Kidney (tissue), 22 donors: ENCODE results near the gene LMO3. TPM values are rescaled to one million over a fixed set of nuclear protein-coding genes. Genes with fewer than 3 reads are reported as not detected.

Source experiments
- DNase-seq, 5 donors: peaks; one replicate each; pipeline ENCODE4 v3.0.0-alpha.2; 2013 to 2020
- FAIRE-seq: peaks from 2 replicates; lab custom pipeline; 2012; peaks lifted over from hg19 to GRCh38; lab: Jason Lieb, UNC
- H3K27ac ChIP-seq, 2 donors: one replicate each; pipeline ENCODE4 v1.7.0; 2013; ENCODE audit warnings: low read depth in 2 of 2, low read length in 2 of 2, inconsistent platforms in 1 of 2
- H3K27me3 ChIP-seq: one replicate; pipeline ENCODE4 v1.7.1; 2013; ENCODE audit warnings: low read length, inconsistent platforms; ENCODE audit not compliant: control insufficient read depth, insufficient read depth
- H3K36me3 ChIP-seq, 3 donors: one replicate each; pipeline versions ENCODE4 v1.7.0 to v1.7.1; 2013; ENCODE audit warnings: low read length in 3 of 3, control low read depth in 1 of 3, inconsistent platforms in 1 of 3; ENCODE audit not compliant: insufficient read depth in 3 of 3, control insufficient read depth in 2 of 3
- H3K4me1 ChIP-seq, 3 donors: one replicate each; pipeline versions ENCODE4 v1.7.0 to v1.7.1; 2013; ENCODE audit warnings: low read length in 3 of 3, inconsistent platforms in 1 of 3, low read depth in 1 of 3; ENCODE audit not compliant: control insufficient read depth in 2 of 3, insufficient read depth in 2 of 3
- H3K4me3 ChIP-seq, 3 donors: one replicate each; pipeline versions ENCODE4 v1.7.0 to v1.8.1; 2013; ENCODE audit warnings: low read length in 3 of 3, control low read depth in 1 of 3, inconsistent platforms in 1 of 3
- H3K9ac ChIP-seq, 3 donors: one replicate each; pipeline versions ENCODE4 v1.7.0 to v1.7.1; 2013; ENCODE audit warnings: low read length in 3 of 3, control low read depth in 1 of 3, inconsistent platforms in 1 of 3
- H3K9me3 ChIP-seq, 3 donors: one replicate each; pipeline versions ENCODE4 v1.7.0 to v1.7.1; 2013; ENCODE audit warnings: low read length in 3 of 3, control low read depth in 1 of 3, inconsistent platforms in 1 of 3; ENCODE audit not compliant: control insufficient read depth in 2 of 3, insufficient read depth in 1 of 3
- CTCF ChIP-seq: IDR thresholded peaks from 3 replicates; pipeline ENCODE4 v1.5.1; 2012; ENCODE audit warnings: mild to moderate bottlenecking, moderate library complexity, borderline replicate concordance; ENCODE audit not compliant: insufficient read depth; ENCODE audit errors: extremely low read depth
- intact Hi-C: fragments of 100-400 bp; cut with DNase I; formaldehyde crosslinking; loops from one replicate; pipeline ENCODE4 v1.11.1; 2022
- long read RNA-seq, 10 donors: library from polyadenylated mRNA in 1 of 10; unstranded in 1 of 10; transcript quantifications; one replicate each; pipeline ENCODE4 v2.0.0 and lab custom pipeline, GENCODE V29; 2021 to 2026
- polyA plus RNA-seq: library from polyadenylated mRNA; stranded (reverse); fragments of 350-450 nt; fragmentation: Illumina TruSeq; extraction: RNeasy Lipid Tissue Mini Kit (QIAGEN cat#74804); gene quantifications from one replicate; pipeline ENCODE4 v1.2.3, GENCODE V29; 2014; ENCODE audit warnings: low read depth, low replicate concordance; ENCODE audit not compliant: insufficient read depth
- total RNA-seq: library from RNA; stranded (reverse); fragmentation: NEBNext Ultra II Directional; extraction: Animal tissue kit (Norgen Biotek cat#: 25700); gene quantifications from one replicate; pipeline ENCODE4 v1.2.1, GENCODE V29; 2021
- donor health status: control.
- donor health status: control.
- donor health status: control.
- donor health status: control.
- donor health status: control.
- donor health status: DM: yes; HTN: yes; CAD: no.
- donor health status: Normal renal cell carcinoma (clear cell type).

Gene LMO3
- total RNA-seq (3.7 TPM), polyA plus RNA-seq (4.6 TPM)
- long read RNA-seq, donor 1: 0 reads
- long read RNA-seq, donor 2: 0 reads
- long read RNA-seq, donor 3, partial matches to known transcripts: 0 of 1 reads
- long read RNA-seq, donor 3, other reads (novel, unspliced or antisense): 0 of 1 reads
- long read RNA-seq, donor 4, partial matches to known transcripts: 0 of 1 reads
- long read RNA-seq, donor 4, other reads (novel, unspliced or antisense): 0 of 1 reads
- long read RNA-seq, donor 5, partial matches to known transcripts: 0 of 1 reads
- long read RNA-seq, donor 5, other reads (novel, unspliced or antisense): 0 of 1 reads
- long read RNA-seq, donor 6, partial matches to known transcripts: 0 of 1 reads
- long read RNA-seq, donor 6, other reads (novel, unspliced or antisense): 0 of 1 reads
- long read RNA-seq, donor 7: 0 reads
- long read RNA-seq, donor 8, partial matches to known transcripts: 0 of 1 reads
- long read RNA-seq, donor 8, other reads (novel, unspliced or antisense): 0 of 1 reads
- long read RNA-seq, donor 9: 0 reads
- long read RNA-seq, donor 10: 0 reads

GRCh38 chr12:16606117-16606200 is at the start of gene LMO3:
TSS of gene LMO3 (minus strand) at chr12:16606162. CDS start at chr12:16600860, 5,302 bp downstream.
- peaks cover 0 to 6% (median 3%) of the 10 kb centered on the region in 3 donors for H3K4me1 ChIP-seq
- no peak for FAIRE-seq
- intact Hi-C loops: no loop called here
- no peaks in the 10 kb centered on the region for H3K36me3 ChIP-seq
- H3K9ac ChIP-seq: peak within 1 kb of the TSS in 2 of 3 donors; percentile 20 to 40
- H3K9me3 ChIP-seq: no peaks in the 10 kb centered on the region
- H3K27me3 ChIP-seq: peaks cover 33% of the 10 kb centered on the region
- no peak for TF ChIP-seq CTCF
- DNase-seq: no peak
- H3K27ac ChIP-seq: peak within 1 kb of the TSS in 1 of 2 donors; percentile 47
- H3K4me3 ChIP-seq: peak within 1 kb of the TSS; percentile 55 to 68 (median 62)

DNA sequence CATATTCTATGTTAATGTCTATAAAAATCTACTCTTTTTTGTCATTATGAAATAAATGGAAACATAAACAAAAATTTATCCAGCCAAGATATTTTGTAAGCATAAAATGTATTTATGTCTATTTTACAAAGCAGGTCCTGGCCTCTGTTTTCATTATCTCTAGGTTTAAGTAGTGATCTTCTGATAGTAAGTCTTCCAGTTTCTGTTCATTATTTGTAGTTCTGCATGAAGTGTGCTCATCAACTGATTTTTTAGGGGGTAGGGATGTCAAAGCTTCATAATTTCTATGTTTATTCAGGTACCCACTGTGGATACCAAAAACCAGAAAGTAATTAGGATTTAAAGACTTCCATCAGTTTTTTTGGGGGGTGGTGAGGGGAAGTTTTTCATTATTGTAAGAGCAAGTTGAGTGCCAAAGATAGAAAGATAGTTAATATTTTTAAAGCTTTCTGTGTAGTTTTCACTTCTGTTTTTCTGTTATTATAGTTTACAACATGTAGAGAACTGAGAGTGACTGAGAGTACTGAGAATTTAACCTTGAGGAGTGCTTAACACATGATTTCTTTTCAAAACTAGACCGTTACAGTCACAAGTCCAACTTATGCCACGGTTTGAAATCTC is 30.6 kb upstream of the LMO3 start:
- H3K4me1 ChIP-seq: no peaks in the 10 kb centered on the region
- no peak for FAIRE-seq
- no peak for TF ChIP-seq CTCF

DNA sequence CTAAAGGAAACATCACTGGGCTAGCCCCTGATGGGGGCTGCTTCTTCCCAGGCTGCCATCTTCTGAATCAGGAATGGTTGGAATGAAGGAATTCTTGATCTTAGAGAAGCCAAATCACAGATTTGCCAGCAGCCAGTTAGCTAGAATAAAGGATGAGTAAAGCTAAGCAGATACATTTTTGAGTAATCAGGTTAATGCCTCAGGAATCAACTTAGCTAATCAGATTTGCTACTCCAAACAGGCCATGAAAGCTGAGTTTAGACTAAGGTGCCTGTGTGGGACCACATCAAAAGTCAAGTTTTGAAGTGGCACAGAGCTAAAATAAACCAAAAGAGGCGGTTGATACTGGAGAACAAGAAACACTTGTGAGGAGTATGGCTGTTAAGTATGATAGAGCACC is 28.8 kb upstream of the LMO3 start:
- Histone ChIP-seq H3K4me1 (no peaks in the 10 kb centered on the region), H3K9me3 (no peaks in the 10 kb centered on the region), H3K4me3 (no peak overlapping the region), H3K9ac (no peak overlapping the region), H3K27ac (no peak overlapping the region), H3K36me3 (no peaks in the 10 kb centered on the region), H3K27me3 (no peaks in the 10 kb centered on the region)
- FAIRE-seq (no peak), DNase-seq (no peak)
- no peak for TF ChIP-seq CTCF
- intact Hi-C loops: no loop called here

More for the DNA sequence above, 30.6 kb upstream of the LMO3 start:
- Histone ChIP-seq H3K4me3 (no peak overlapping the region), H3K27ac (no peak overlapping the region), H3K9me3 (no peaks in the 10 kb centered on the region), H3K27me3 (no peaks in the 10 kb centered on the region), H3K9ac (no peak overlapping the region), H3K36me3 (no peaks in the 10 kb centered on the region)
- DNase-seq: no peak
- intact Hi-C loops: no loop called here
